ENCODE results near the gene POLE. TPM values are rescaled to one million over a fixed set of nuclear protein-coding genes. Genes with fewer than 3 reads are reported as not detected.

POLE gene
- total and polyA plus RNA-seq, 2 experiments from 2014 or later: 6.0 to 16.2 TPM

DNA sequence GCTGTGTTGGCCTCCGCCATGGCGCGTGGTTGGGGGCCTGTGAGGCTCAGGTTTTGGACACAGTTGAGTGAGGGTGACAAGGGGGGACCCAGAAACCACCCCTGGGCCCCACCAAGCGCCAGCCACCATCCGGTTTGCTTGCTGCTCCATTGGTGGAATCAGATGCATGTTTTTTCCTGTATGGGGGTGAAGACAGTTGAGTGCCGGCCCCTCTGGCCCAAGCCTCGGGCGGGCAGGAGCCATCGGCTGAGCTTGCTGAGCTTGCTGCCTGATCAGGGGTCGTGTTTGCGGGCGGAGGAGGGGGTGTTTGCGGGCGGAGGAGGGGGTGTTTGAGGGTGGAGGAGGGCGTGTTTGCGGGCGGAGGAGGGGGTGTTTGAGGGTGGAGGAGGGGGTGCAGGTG, 29.9 kb upstream of the POLE start:
- peaks cover 48% of the 10 kb centered on the region for H3K79me2 ChIP-seq (ENCODE audit: insufficient read depth)
- TF ChIP-seq EZH2phosphoT487 (IDR thresholded peaks at IDR 0.05; ENCODE audit: insufficient read depth, low read depth) (no peak), EZH2 (IDR thresholded peaks at IDR 0.05; ENCODE audit: insufficient read depth, poor library complexity, severe bottlenecking) (no peak)
- H2AFZ ChIP-seq: no peak overlapping the region
- WGBS, 2 experiments (ENCODE audit: low coverage in 1 of 2, low lambda C conversion rate in 2 of 2, missing lambda C conversion rate in 2 of 2): 84% methylated on average over 14 to 17 of the region's 17 CpGs
- no peaks in the 10 kb centered on the region for H3K4me1 ChIP-seq (ENCODE audit: insufficient read depth)
- no peak overlapping the region for H3K4me3 ChIP-seq
- H3K4me2 ChIP-seq (ENCODE audit: unreplicated experiment): no peak overlapping the region
- H3F3A ChIP-seq (ENCODE audit: insufficient read depth): peaks cover 4% of the 10 kb centered on the region; the same call in 1 of the 2 replicates
- no peaks in the 10 kb centered on the region for H4K20me1 ChIP-seq (ENCODE audit: insufficient read depth)
- in situ Hi-C loops (cut with MboI): no loop called here
- H3K9me3 ChIP-seq (ENCODE audit: low read depth): no peaks in the 10 kb centered on the region
- H3K36me3 ChIP-seq (ENCODE audit: low read depth): peaks cover 8% of the 10 kb centered on the region; the same call in 1 of the 2 replicates
- no peak overlapping the region for H3K27ac ChIP-seq
- no peaks in the 10 kb centered on the region for H3K9me2 ChIP-seq (ENCODE audit: insufficient read depth)
- H3K9ac ChIP-seq: no peak overlapping the region
- H3K27me3 ChIP-seq (replicated peaks; ENCODE audit: insufficient read depth): no peaks in the 10 kb centered on the region
- no peak for DNase-seq

DNA sequence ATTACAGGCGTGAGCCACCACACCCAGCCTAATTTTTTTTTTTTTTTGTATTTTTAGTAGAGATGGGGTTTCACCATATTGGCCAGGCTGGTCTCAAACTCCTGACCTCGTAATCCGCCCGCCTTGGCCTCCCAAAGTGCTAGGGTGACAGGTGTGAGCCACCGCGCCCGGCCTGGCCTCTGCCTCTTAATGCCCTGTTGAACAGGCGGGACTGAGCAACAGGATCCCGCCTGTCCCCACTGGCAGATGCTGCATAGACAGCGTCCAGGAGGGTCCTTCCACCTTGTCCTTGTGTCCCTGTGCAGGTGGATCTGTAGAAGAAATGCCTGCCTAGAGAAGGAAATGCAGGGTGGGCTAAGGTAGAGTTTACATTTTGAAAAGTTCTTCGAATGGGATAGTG, 29.2 kb upstream of the POLE start:
- H3K36me3 ChIP-seq (ENCODE audit: low read depth): 0 out of 2 replicates have a peak, but pooled peaks cover 3% of the 10 kb centered on the region
- no peak overlapping the region for H3K4me3 ChIP-seq
- H3F3A ChIP-seq (ENCODE audit: insufficient read depth): no peaks in the 10 kb centered on the region
- in situ Hi-C loops (cut with MboI): no loop called here
- peaks cover 48% of the 10 kb centered on the region for H3K79me2 ChIP-seq (ENCODE audit: insufficient read depth)
- H3K4me1 ChIP-seq (ENCODE audit: insufficient read depth): no peaks in the 10 kb centered on the region; the same call in 1 of the 2 replicates
- DNase-seq: no peak
- no peak overlapping the region for H3K4me2 ChIP-seq (ENCODE audit: unreplicated experiment)
- H3K9me2 ChIP-seq (ENCODE audit: insufficient read depth): no peaks in the 10 kb centered on the region
- TF ChIP-seq EZH2 (IDR thresholded peaks at IDR 0.05; ENCODE audit: insufficient read depth, poor library complexity, severe bottlenecking) (no peak), EZH2phosphoT487 (IDR thresholded peaks at IDR 0.05; ENCODE audit: insufficient read depth, low read depth) (no peak)
- no peak overlapping the region for H3K9ac ChIP-seq
- WGBS, 2 experiments (ENCODE audit: low coverage in 1 of 2, low lambda C conversion rate in 2 of 2, missing lambda C conversion rate in 2 of 2): 80% methylated on average over 11 of the region's 11 CpGs
- H3K27me3 ChIP-seq (replicated peaks; ENCODE audit: insufficient read depth): no peaks in the 10 kb centered on the region
- no peaks in the 10 kb centered on the region for H4K20me1 ChIP-seq (ENCODE audit: insufficient read depth)
- H2AFZ ChIP-seq: no peak overlapping the region
- H3K9me3 ChIP-seq (ENCODE audit: low read depth): no peaks in the 10 kb centered on the region
- no peak overlapping the region for H3K27ac ChIP-seq

DNA sequence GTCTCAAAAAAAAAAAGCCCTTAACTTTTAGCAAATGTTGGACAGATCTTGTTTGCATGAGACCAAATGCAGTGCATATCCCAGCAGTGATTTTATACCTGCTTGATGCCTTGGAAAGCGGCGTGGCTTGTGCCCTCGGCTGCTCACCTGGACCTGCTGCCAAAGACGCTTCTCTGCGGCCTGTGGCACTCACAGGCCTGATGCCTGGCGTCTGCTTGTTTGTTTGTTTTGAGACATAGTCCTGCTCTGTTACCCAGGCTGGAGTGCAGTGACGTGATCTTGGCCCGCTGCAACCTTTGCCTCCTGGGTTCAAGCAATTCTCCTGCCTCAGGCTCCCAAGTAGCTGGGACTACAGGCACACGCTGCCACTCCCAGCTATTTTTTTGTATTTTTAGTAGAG, 28.7 kb upstream of the POLE start:
- no peaks in the 10 kb centered on the region for H3K36me3 ChIP-seq (ENCODE audit: low read depth)
- TF ChIP-seq EZH2phosphoT487 (IDR thresholded peaks at IDR 0.05; ENCODE audit: insufficient read depth, low read depth) (no peak), EZH2 (IDR thresholded peaks at IDR 0.05; ENCODE audit: insufficient read depth, poor library complexity, severe bottlenecking) (no peak)
- in situ Hi-C loops (cut with MboI): no loop called here
- no peaks in the 10 kb centered on the region for H3F3A ChIP-seq (ENCODE audit: insufficient read depth)
- DNase-seq: no peak
- H3K9ac ChIP-seq: no peak overlapping the region
- no peak overlapping the region for H2AFZ ChIP-seq
- H3K9me3 ChIP-seq (ENCODE audit: low read depth): no peaks in the 10 kb centered on the region
- no peak overlapping the region for H3K4me2 ChIP-seq (ENCODE audit: unreplicated experiment)
- no peak overlapping the region for H3K27ac ChIP-seq
- no peaks in the 10 kb centered on the region for H3K27me3 ChIP-seq (replicated peaks; ENCODE audit: insufficient read depth)
- H3K9me2 ChIP-seq (ENCODE audit: insufficient read depth): no peaks in the 10 kb centered on the region
- H3K4me1 ChIP-seq (ENCODE audit: insufficient read depth): no peaks in the 10 kb centered on the region; the same call in 1 of the 2 replicates
- H4K20me1 ChIP-seq (ENCODE audit: insufficient read depth): no peaks in the 10 kb centered on the region
- no peak overlapping the region for H3K4me3 ChIP-seq
- H3K79me2 ChIP-seq (ENCODE audit: insufficient read depth): peaks cover 47% of the 10 kb centered on the region
- 86 to 88% methylated on average over 9 of the region's 9 CpGs for WGBS, 2 experiments (ENCODE audit: low coverage in 1 of 2, low lambda C conversion rate in 2 of 2, missing lambda C conversion rate in 2 of 2)

DNA sequence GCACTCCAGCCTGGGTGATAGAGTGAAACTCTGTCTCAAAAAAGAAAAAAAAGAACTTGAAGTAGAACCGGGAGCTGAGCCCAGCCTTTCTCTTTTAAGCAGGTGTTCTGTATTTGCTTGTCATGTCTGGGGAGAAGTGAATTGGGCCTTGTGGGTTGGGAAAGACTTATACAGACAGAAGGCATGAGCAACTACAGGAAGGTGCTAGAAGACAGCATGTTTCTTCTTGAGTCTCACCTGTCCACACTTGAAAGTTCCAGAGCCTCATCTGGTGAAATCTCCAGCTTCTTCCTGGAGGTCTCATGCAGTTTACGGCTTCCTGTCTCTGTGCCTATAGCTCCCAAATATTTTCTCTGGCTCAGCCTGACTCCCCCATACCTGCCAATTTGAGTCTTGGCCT, 26.0 kb upstream of the POLE start:
- no peak for DNase-seq
- Histone ChIP-seq H3K4me1 (ENCODE audit: insufficient read depth) (peaks cover 4% of the 10 kb centered on the region; the same call in 1 of the 2 replicates), H3K79me2 (ENCODE audit: insufficient read depth) (peaks cover 42% of the 10 kb centered on the region), H3K27ac (no peak overlapping the region), H4K20me1 (ENCODE audit: insufficient read depth) (no peaks in the 10 kb centered on the region), H3K4me3 (no peak overlapping the region), H3K9ac (no peak overlapping the region), H3K36me3 (ENCODE audit: low read depth) (no peaks in the 10 kb centered on the region), H3K9me3 (ENCODE audit: low read depth) (no peaks in the 10 kb centered on the region), H3K9me2 (ENCODE audit: insufficient read depth) (no peaks in the 10 kb centered on the region), H3K27me3 (replicated peaks; ENCODE audit: insufficient read depth) (no peaks in the 10 kb centered on the region), H2AFZ (no peak overlapping the region), H3F3A (ENCODE audit: insufficient read depth) (no peaks in the 10 kb centered on the region), H3K4me2 (ENCODE audit: unreplicated experiment) (no peak overlapping the region)
- 71 to 75% methylated on average over 2 of the region's 2 CpGs for WGBS, 2 experiments (ENCODE audit: low coverage in 1 of 2, low lambda C conversion rate in 2 of 2, missing lambda C conversion rate in 2 of 2)
- TF ChIP-seq EZH2 (IDR thresholded peaks at IDR 0.05; ENCODE audit: insufficient read depth, poor library complexity, severe bottlenecking): no peak
- no peak for TF ChIP-seq EZH2phosphoT487 (IDR thresholded peaks at IDR 0.05; ENCODE audit: insufficient read depth, low read depth)
- in situ Hi-C loops (cut with MboI): no loop called here
